T-helper 1 cell treated with Interleukin-12 subunit alpha and Interleukin-12 subunit beta and Interleukin-4 antibody, amounts not matched to agents 30 μg/mL and 1 μg/mL, for 36 hours (primary cell): ENCODE data around the gene TLL2.

Source experiments
- H3K27ac Mint-ChIP-seq: one replicate; pipeline ENCODE4 v1.8.0; 2021; ENCODE audit warnings: mild to moderate bottlenecking, mixed read lengths
- H3K27me3 Mint-ChIP-seq: one replicate; pipeline ENCODE4 v1.8.0; 2021; ENCODE audit warnings: low read depth, mixed read lengths
- H3K36me3 Mint-ChIP-seq: one replicate; pipeline ENCODE4 v1.8.0; 2021; ENCODE audit warnings: low read depth, mixed read lengths
- H3K4me1 Mint-ChIP-seq: one replicate; pipeline ENCODE4 v1.8.0; 2021; ENCODE audit warnings: low read depth, mixed read lengths
- H3K4me3 Mint-ChIP-seq: one replicate; pipeline ENCODE4 v1.8.0; 2021; ENCODE audit warnings: mild to moderate bottlenecking, moderate library complexity, mixed read lengths
- H3K9me3 Mint-ChIP-seq: one replicate; pipeline ENCODE4 v1.8.0; 2021; ENCODE audit warnings: mixed read lengths

The TLL2 gene

DNA sequence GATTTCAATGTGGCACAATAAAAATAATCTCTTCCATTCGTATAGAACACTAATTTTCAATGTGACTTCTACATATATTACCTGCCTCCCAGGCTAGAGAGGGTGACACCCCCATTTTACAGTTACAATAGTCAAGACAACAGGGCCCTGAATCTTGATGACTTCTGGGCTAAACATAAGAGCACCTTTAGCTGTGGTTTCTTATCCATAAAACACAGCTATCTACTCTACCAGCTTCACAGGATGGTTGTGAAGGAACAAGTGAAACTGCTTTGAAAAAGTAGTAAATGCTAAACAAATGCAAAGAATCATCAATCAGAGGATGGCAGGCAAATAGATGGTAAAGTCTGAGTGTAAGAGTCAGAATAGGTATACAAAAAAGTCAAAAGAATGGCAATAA is 3.6 kb upstream of the TLL2 start:
- Mint-ChIP-seq H3K36me3 (peaks cover 21% of the 10 kb centered on the region), H3K4me3 (no peak overlapping the region), H3K27me3 (peaks cover 33% of the 10 kb centered on the region), H3K4me1 (peaks cover 15% of the 10 kb centered on the region), H3K9me3 (no peaks in the 10 kb centered on the region), H3K27ac (no peak overlapping the region)

DNA sequence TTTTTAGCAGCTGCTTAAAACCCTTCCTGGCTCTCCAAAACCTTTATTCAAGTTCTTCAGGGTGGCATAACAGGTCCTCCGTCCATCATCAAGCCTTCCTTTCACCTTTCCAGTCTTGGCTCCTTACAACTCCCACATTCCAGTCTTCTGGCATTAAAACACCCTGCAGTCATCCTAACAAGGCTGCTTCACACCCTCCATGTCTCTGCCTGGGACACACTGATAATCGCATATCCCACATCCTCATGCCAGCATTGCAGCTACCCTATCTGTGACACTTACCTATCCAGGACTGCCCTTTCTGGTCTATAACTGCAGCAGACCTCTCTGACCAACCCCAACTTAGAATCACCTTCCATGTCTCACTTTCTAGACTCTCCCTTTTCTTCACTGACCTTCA is 2.6 kb upstream of the TLL2 start:
- Mint-ChIP-seq H3K4me3 (no peak overlapping the region), H3K27ac (no peak overlapping the region), H3K36me3 (peaks cover 18% of the 10 kb centered on the region), H3K27me3 (peaks cover 43% of the 10 kb centered on the region), H3K9me3 (no peaks in the 10 kb centered on the region), H3K4me1 (peaks cover 19% of the 10 kb centered on the region)

DNA sequence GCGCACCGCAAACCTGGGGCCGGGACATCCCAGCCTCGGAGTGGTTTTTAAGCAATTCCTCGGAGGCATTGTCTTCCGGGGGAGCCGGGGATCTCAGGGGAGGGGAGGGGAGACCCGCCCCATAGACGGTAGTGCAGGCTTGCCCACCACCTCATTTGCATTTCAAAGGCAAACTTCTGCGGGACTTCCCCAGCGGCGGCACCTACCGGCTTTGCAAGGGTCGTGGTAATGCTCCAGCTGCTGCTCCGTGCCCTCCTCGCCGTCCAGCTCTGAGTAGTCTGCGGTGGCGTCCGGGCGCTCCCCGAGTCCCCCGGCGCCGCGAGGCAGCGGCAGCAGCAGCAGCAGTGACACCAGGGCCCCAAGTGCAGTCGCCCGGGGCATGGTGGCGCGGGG is 425 bp downstream of the TLL2 start:
- Mint-ChIP-seq H3K27ac (no peak overlapping the region), H3K4me1 (peaks cover 19% of the 10 kb centered on the region), H3K36me3 (peaks cover 3% of the 10 kb centered on the region), H3K27me3 (peaks cover 58% of the 10 kb centered on the region), H3K4me3 (peak overlapping the region; percentile 54), H3K9me3 (no peaks in the 10 kb centered on the region)

DNA sequence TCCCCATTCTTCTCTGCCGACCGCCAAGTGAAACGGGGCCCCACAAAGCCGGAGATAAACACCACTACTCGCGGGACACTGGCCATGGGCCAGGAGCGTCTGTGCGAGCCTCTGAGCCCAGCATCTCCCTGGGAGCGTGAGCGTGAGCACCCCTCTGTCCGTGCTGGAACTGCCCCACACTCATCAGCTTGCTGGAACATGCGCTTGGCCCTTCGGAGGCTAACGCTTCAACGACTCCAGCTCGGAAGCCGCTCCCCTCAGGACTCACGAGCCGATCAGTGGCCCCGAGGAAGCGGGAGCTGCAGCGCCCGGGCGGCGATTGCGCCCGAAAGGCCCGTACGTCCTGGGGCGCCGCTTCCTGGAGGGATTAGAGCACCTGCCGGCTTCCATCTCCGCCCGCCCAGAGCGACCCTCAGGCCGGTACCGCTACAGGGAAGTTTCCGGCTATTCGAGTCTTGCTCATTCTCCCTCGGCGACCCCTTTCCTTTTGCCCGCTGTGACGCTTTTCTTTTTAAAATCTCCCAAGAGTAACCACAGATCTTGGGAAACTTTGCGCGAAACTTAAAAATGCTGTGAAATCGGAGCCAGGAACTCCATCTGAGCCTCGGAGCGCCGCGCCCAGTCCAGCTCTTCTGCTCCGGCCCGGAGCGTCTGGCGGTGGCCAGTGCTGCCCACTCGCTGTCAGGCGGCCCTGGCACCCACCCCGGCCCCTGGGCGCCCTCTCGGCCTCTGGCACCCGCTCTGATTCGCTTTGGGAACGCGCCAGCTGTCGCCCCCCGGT is 1.0 kb downstream of the TLL2 start:
- no peaks in the 10 kb centered on the region for H3K9me3 Mint-ChIP-seq
- peaks cover 3% of the 10 kb centered on the region for H3K36me3 Mint-ChIP-seq
- peak overlapping the region; percentile 64 for H3K4me3 Mint-ChIP-seq
- no peak overlapping the region for H3K27ac Mint-ChIP-seq
- peaks cover 19% of the 10 kb centered on the region for H3K4me1 Mint-ChIP-seq
- peaks cover 58% of the 10 kb centered on the region for H3K27me3 Mint-ChIP-seq

DNA sequence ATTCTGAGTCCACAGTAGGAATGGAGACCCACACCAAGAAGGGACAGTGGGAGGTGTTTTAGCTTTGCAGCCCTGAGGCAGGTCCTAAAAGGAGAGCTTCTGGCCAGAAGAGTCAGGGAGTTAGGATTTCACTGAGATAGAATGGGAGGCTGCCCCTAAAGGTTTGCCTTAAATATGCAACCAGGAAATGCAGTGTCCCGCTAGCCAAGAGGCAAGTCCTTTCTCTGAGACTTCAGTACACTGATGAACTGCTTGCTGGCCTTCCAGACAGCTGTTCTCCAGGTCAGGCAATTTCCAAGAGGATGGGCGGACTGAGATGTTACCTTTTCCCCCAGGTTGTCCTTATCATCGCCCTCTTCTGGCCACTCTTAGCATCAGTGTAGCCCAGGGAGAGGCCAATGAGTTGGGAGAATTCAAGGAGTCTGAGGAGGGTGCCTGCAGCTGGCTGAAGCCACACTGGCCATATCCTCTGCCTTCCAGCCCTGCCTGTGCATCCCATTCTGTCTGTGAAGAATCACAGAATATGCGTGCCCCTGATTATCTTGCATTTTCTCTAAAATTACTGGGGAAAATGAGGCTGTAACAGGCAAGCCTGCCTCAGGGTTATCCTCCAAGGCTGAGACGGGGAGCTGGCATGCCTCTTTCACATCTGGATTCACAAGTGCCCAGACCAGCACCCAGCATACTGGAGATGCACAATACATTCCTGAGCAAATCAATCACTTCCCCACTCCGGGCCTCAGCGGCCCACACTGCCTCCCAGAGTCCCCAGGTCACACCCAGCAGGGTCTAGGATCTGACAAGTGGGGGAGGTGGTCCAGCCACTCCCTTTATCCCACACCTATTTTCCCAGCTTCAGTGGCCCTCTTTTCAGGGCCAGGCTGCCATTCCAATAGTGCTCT is 2.4 kb downstream of the TLL2 start:
- H3K27me3 Mint-ChIP-seq: peaks cover 56% of the 10 kb centered on the region

DNA sequence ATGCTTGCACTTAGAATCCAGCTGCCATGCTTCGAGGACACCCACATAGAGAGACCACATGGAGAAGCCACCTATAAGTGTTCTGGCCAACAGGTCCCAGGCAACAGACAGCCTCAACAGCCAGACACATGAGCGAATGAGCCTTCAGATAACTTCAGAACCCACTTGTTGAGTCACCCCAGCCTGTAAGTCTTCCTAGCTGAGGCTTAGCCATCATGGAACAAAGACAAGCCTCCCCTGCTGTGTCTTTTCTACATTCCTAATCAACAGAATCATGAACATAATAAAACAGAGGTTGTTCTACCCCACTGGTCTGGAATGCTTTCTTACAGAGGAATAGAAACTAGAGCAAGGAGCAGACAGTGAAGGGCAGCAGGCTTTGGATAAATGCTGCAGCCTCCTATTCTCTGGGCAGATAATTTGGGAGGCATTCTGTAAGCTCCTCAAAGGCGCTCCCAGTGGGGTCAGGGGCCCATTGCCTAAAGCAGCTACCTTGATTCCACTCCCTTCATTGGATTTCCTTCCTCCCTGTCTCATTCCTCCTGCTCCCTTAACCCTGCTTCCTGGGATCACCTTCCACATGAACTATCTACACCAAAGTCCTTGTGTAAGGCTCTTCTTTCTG is 4.6 kb downstream of the TLL2 start:
- H3K27ac Mint-ChIP-seq: no peak overlapping the region
- H3K4me1 Mint-ChIP-seq: peaks cover 10% of the 10 kb centered on the region
- H3K4me3 Mint-ChIP-seq: no peak overlapping the region
- peaks cover 39% of the 10 kb centered on the region for H3K27me3 Mint-ChIP-seq
- H3K36me3 Mint-ChIP-seq: no peaks in the 10 kb centered on the region
- no peaks in the 10 kb centered on the region for H3K9me3 Mint-ChIP-seq

More for the DNA sequence above, 2.4 kb downstream of the TLL2 start:
- no peak overlapping the region for H3K4me3 Mint-ChIP-seq
- peaks cover 19% of the 10 kb centered on the region for H3K4me1 Mint-ChIP-seq
- no peaks in the 10 kb centered on the region for H3K9me3 Mint-ChIP-seq
- H3K36me3 Mint-ChIP-seq: peaks cover 3% of the 10 kb centered on the region
- H3K27ac Mint-ChIP-seq: no peak overlapping the region

DNA sequence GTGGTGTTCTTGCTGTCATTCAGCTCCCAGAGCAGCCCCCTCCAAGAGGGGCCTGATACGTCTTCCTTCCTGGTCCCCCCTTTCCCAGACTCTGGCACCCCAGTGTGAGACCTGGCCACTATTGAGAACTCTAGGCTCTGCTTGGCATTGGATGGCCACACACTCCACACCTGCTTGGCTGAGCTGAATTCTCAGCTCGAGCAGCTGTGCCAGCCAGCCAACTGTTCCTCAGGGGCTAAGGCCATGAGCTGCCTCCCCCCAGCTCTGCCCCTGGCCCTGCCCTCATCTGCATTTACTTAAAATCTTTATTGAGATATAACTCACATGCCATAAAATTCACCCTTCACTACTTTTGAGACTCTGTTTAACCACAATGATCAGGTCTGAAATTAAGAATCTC is 6.7 kb downstream of the TLL2 start:
- Mint-ChIP-seq H3K36me3 (no peaks in the 10 kb centered on the region), H3K27ac (no peak overlapping the region), H3K4me3 (no peak overlapping the region), H3K4me1 (peaks cover 3% of the 10 kb centered on the region), H3K9me3 (no peaks in the 10 kb centered on the region), H3K27me3 (peaks cover 27% of the 10 kb centered on the region)

DNA sequence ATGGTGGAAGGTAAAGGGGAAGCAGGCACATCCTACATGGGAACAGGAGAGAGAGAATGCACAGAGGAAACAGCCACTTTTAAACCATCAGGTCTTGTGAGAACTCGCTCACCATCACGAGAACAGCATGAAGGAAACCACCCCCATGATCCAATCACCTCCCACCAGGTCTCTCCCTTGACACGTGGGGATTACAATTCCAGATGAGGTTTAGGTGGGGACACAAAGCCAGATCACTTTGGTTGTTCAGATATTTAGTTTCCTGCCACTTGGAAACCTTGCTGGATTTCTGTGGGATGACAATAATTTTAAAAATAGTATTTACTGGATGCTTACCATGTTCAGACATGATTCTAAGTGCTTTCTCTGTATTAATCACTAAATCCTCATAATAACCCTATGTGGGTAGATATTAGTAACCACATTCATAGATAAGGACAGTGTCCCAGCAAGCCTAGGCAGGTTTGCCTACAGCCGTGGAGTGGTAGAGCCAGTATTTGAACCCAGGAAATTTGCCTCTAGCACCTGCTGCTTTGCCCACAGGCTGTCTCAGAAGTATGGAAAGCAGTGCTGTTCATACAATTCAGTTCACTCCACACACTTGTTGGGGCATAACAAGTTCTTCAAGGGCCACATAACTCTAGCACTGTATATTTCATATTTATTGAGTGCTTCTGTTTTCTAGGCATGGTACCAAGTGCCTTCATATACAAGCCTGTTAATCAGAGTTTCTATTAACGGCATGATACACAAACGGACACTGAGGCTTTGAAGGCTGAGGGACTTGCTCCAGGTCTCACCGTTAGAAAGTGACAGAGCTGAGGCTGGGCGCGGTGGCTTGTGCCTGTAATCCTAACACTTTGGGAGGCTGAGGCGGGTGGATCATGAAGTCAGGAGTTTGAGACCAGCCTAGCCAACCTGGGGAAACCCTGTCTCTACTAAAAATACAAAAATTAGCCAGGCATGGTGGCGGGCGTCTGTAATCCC is 8.3 kb downstream of the TLL2 start:
- no peaks in the 10 kb centered on the region for H3K4me1 Mint-ChIP-seq
- H3K27ac Mint-ChIP-seq: no peak overlapping the region
- H3K27me3 Mint-ChIP-seq: peaks cover 16% of the 10 kb centered on the region
- no peaks in the 10 kb centered on the region for H3K36me3 Mint-ChIP-seq
- no peak overlapping the region for H3K4me3 Mint-ChIP-seq
- no peaks in the 10 kb centered on the region for H3K9me3 Mint-ChIP-seq

DNA sequence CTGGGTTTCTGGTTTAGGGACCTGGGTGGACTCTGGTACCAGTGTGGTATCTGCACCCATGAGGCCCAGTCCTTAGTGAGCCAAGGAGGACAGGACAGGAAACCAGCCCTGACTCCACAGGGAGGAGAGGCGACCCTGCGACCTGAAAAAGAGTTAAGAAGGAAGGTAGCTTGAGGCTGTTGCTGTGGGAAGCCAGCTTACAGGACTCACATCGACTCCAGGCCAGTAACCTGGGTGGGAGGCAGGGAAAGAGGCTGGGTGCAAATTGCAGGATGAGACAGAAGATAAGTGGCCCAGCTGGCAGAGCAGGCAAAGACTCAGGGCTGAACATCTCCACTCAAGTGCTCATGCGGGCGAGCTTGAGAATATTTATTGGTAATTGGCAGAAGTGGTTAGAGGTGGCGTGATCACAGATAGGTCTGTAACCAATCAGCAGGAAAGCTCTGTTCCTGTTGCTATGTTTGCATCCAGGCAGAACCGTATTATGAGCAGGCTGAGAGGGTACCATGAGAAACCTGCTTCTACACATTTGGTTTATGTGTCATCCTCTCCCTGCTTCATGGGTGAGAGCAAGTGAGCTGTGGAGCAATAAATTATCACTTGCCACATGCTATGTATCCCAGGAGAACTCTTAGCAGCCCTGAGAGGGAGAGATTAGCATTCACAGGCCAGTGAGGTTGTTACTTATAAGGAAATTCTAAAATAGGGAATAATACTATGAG is 11.0 kb downstream of the TLL2 start:
- Mint-ChIP-seq H3K4me3 (no peak overlapping the region), H3K27me3 (peaks cover 12% of the 10 kb centered on the region), H3K9me3 (no peaks in the 10 kb centered on the region), H3K4me1 (no peaks in the 10 kb centered on the region), H3K27ac (no peak overlapping the region), H3K36me3 (no peaks in the 10 kb centered on the region)

DNA sequence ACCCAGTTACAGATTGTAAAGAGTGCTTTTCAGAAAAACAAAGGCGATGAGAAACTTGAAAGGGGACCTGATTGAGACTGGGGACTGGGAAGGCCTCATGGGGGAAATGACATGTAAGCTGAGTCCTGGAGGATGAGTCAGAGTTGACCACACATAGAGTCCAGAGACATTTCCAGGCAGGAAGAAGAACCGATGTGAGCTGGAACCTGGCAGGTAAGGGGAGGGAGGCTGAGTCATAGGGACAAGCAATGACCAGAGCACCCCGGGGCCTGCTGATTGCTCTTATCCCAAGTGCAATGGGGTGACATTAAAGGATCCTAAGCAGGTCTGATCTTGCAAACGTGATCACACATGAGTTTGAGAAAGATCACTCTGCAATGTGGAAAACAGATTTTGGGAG is 11.7 kb downstream of the TLL2 start:
- Mint-ChIP-seq H3K4me1 (no peaks in the 10 kb centered on the region), H3K4me3 (no peak overlapping the region), H3K27ac (no peak overlapping the region)

DNA sequence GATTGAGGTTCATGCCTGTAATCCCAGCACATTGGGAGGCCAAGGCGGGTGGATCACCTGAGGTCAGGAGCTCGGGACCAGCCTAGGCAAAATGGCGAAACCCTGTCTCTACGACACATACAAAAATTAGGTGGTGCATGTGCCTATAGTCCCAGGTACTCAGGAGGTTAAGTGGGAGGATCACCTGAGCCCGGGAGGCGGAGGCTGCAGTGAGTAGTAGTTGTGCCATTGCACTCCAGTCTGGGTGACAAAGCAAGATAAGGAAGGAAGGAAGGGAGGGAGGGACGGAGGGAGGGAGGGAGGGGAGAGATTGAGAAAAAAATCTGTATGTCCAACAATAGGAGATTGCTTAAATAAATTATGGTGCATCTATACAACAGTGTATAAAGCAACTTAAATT is 13.2 kb downstream of the TLL2 start:
- Mint-ChIP-seq H3K4me3 (no peak overlapping the region), H3K4me1 (no peaks in the 10 kb centered on the region), H3K27ac (no peak overlapping the region), H3K36me3 (no peaks in the 10 kb centered on the region), H3K9me3 (no peaks in the 10 kb centered on the region), H3K27me3 (peaks cover 8% of the 10 kb centered on the region)

More for the DNA sequence above, 11.7 kb downstream of the TLL2 start:
- peaks cover 8% of the 10 kb centered on the region for H3K27me3 Mint-ChIP-seq
- H3K9me3 Mint-ChIP-seq: no peaks in the 10 kb centered on the region
- no peaks in the 10 kb centered on the region for H3K36me3 Mint-ChIP-seq

DNA sequence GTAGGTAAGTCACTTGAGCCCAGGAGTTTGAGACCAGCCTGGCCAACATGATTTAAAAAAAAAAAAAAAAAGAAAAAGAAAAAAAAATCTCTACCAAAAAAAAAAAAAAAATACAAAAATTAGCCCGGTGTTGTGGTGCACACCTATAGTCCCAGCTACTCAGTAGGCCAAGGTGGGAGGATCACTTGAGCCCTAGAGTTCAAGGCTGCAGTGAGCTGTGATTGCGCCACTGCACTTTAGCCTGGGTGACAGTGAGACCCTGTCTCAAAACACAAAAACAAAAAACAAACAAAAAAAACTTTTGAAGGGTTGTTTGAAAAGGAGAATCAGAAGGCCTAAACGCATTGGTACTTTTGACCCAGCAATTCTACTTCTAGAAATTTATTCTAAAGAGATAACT is 13.7 kb downstream of the TLL2 start:
- H3K36me3 Mint-ChIP-seq: no peaks in the 10 kb centered on the region
- H3K4me1 Mint-ChIP-seq: no peaks in the 10 kb centered on the region

DNA sequence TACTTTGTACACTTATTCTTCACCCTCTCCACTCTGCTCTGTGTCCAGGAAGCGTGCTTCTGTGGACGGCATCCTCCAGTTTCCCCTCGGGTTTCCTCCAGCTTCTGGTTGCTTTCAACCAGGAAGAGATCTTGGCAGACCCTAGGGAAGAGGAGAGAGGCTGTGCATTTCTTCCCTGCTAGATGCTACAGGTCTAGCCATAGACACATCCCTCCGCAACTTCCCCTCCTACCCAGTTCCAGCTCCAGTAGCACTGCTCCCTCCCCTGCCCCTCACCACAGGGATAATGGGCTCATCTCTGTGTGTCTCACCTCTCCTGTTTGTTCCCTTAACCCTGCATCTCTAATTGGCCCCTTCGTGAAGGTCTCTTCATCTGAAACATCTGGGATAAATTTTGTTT is 16.3 kb downstream of the TLL2 start:
- H3K9me3 Mint-ChIP-seq: no peaks in the 10 kb centered on the region
- no peaks in the 10 kb centered on the region for H3K36me3 Mint-ChIP-seq
- peaks cover 8% of the 10 kb centered on the region for H3K27me3 Mint-ChIP-seq
- no peaks in the 10 kb centered on the region for H3K4me1 Mint-ChIP-seq
- no peak overlapping the region for H3K27ac Mint-ChIP-seq
- no peak overlapping the region for H3K4me3 Mint-ChIP-seq

More for the DNA sequence above, 13.7 kb downstream of the TLL2 start:
- no peak overlapping the region for H3K4me3 Mint-ChIP-seq
- H3K9me3 Mint-ChIP-seq: no peaks in the 10 kb centered on the region
- no peak overlapping the region for H3K27ac Mint-ChIP-seq
- peaks cover 8% of the 10 kb centered on the region for H3K27me3 Mint-ChIP-seq
